Body of pancreas (tissue), 4 donors: ENCODE measurements around the gene SPOCD1.

ENCODE experiments used
- POLR2A ChIP-seq, 3 donors: fragments of 450-650 bp; IDR thresholded peaks; one replicate each; pipeline ENCODE4 v1.6.1; 2016; ENCODE audit warnings: antibody characterized with exemption in 3 of 3, mild to moderate bottlenecking in 2 of 3
- TF ChIP-seq, protein P1 (sequence below), 7 experiments: fragments of 450-650 bp in 4 of 7; fragments of 200-600 bp in 3 of 7; sonication (generic) in 3 of 7; IDR thresholded peaks; one replicate each; pipeline ENCODE4 v1.5.1; 2016 to 2019; ENCODE audit warnings: antibody characterized with exemption in 7 of 7

DNA sequence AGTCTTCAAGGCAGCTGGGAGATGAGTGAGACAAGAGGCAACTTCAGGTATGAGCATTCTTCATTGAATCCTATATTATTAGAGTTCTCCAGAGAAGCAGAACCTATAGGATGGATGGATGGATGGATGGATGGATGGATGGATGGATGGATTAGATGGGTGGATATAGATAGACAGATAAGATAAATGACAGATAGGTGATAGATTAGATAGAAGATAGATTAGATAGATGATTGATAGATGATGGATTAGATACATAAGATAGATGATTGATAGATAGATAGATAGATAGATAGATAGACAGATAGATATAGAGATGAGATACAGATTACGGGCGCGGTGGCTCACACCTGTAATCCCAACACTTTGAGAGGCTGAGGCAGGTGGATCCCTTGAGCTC lies 43.2 kb upstream of the SPOCD1 start:
- TF ChIP-seq, protein P1, sequence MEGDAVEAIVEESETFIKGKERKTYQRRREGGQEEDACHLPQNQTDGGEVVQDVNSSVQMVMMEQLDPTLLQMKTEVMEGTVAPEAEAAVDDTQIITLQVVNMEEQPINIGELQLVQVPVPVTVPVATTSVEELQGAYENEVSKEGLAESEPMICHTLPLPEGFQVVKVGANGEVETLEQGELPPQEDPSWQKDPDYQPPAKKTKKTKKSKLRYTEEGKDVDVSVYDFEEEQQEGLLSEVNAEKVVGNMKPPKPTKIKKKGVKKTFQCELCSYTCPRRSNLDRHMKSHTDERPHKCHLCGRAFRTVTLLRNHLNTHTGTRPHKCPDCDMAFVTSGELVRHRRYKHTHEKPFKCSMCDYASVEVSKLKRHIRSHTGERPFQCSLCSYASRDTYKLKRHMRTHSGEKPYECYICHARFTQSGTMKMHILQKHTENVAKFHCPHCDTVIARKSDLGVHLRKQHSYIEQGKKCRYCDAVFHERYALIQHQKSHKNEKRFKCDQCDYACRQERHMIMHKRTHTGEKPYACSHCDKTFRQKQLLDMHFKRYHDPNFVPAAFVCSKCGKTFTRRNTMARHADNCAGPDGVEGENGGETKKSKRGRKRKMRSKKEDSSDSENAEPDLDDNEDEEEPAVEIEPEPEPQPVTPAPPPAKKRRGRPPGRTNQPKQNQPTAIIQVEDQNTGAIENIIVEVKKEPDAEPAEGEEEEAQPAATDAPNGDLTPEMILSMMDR (IDR thresholded peaks at IDR 0.05): no peak
- TF ChIP-seq POLR2A (IDR thresholded peaks at IDR 0.05): no peak
